ENCODE data around the gene AGAP3.

GRCh38 chr7:151088019-151088855 lies 2.0 kb downstream of the AGAP3 start:
- TF ChIP-seq GABPA (IDR thresholded peaks at IDR 0.05 in 1 of 2, conservative IDR thresholded peaks at IDR 0.05 in 1 of 2), result no peak
- no peak for TF ChIP-seq CTCF (IDR thresholded peaks at IDR 0.05; ENCODE audit: low read depth, low read length, missing input control)
- TF ChIP-seq REST (IDR thresholded peaks at IDR 0.05), result no peak
- TF ChIP-seq ATF3 (IDR thresholded peaks at IDR 0.05), result no peak
- no peak for TF ChIP-seq MAX (IDR thresholded peaks at IDR 0.05)
- TF ChIP-seq TAF1 (conservative IDR thresholded peaks at IDR 0.05), result no peak
- no peak for TF ChIP-seq EGR1 (IDR thresholded peaks at IDR 0.05; ENCODE audit: low read depth in 2 of 2)
- TF ChIP-seq RXRA (IDR thresholded peaks at IDR 0.05), result no peak
- TF ChIP-seq ZBTB33 (IDR thresholded peaks at IDR 0.05), result no peak
- TF ChIP-seq SP1 (IDR thresholded peaks at IDR 0.05), result no peak
- no peak for TF ChIP-seq RAD21 (IDR thresholded peaks at IDR 0.05)
- no peak for TF ChIP-seq YY1 (IDR thresholded peaks at IDR 0.05)
